ENCODE data around the gene PRKCI.
"Not testable (repeated sequence)": the region's sequence is repeated elsewhere in the genome, so short reads cannot be mapped to it uniquely, and the experiment has no call there.

PRKCI gene

GRCh38 chr3:170225166-170225565 is 2.9 kb downstream of the PRKCI start:
- no peak for DNase-seq

DNA sequence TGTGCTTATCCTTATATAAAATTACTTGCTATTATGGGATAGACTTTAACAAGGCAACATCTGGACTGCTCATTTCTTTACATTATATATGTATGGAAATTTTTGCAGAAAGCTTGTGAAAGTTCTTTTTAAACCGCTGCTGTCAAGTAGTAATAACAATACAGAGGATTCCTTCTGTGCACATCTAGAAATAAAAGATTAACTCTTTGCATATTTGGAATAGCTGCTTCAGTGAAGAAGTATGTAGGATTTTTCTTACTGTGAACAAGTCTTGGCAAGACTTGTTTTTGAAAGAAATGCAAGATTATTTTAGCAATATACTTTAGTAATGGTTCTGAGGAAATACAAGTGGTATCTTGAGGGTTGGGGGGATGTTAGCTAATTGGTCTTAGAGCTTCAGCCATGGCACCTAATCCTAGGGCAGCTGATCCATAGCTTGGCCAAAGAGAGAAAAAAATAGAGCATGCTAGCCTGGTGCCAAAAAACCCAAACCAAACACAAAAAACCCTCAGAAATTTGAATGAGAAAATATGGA is 4.3 kb downstream of the PRKCI start:
- DNase-seq, result no peak

- DNase-seq, result no peak
Measured at GRCh38 chr3:170228093-170228766, 6.0 kb downstream of the PRKCI start.

DNA sequence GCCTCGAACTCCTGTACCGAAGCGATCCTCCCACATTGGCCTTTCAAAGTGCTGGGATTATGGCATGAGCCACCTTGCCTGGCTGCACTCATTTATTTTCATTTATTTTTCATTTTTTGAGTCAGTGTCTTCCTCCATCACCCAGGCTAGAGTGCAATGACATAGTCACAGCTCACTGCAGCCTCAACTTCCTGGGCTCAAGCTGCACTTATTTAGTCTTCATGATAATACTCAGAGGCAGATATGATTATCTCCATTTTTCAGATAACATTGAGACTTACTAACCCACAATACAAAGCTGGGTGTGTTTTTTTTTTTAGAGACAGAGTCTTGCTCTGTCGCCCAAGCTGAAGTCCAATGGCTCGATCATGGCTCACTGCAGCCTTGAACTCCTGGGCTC is 10.0 kb downstream of the PRKCI start:
- no peak for DNase-seq

DNA sequence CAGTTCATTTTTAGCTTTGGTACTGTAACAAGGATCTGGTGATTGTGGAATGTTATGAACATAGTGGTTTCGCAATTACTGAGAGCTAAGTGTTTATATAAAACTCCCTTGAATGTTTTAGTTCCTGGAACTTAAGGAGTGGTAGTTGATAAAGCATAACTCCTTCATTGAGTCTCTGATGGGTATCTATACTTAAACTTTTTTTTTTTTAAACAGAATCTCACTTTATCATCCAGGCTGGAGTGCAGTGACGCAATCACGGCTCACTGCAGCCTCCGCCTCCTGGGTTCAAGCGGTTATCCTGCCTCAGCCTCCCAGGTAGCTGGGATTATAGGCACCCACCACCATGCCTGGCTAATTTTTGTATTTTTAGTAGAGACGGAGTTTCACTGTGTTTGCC is 11.3 kb downstream of the PRKCI start:
- no peak for DNase-seq

- DNase-seq, result no peak
Measured at GRCh38 chr3:170240142-170240541, 17.9 kb downstream of the PRKCI start.

GRCh38 chr3:170240671-170241070 is 18.4 kb downstream of the PRKCI start:
- no peak for DNase-seq

DNA sequence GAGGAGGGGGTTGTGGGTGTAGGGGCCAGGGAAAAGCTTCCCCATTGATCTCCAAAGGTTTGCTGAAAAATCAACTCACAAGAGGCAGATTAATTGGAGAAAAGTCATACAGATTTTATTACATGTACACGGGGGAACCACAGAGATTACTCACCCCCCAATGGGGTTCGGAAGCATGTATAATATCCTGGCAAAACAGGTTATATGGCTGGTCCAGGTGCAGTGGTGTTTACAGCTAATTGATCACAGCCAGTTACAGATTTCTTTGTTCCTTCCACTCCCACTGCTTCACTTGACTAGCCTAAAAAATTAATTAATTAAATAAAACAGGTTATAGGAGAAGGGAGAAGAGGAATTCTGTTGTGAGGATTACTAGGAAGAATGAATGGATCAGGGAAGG is 22.4 kb downstream of the PRKCI start:
- DNase-seq, result no peak

- no peak for DNase-seq
Measured at GRCh38 chr3:170247875-170248274, 25.7 kb downstream of the PRKCI start.

DNA sequence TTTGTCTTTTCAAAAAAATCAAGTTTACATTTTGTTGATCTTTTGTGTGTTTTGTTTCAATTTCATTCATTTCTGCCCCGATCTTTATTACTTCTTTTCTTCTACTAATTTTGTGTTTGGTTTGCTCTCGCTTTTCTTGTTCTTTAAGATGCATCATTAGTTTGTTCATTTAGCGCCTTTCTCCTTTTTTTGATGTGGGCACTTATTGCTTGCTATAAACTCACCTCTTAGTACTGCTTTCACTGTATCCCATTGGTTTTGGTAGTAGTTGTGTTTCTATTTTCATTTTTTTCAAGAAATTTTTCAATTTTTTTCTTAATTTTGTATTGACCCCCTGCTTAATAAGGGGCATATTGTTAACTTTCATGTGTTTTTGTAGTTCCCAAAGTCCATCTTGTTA is 34.4 kb downstream of the PRKCI start:
- DNase-seq, result no peak

DNA sequence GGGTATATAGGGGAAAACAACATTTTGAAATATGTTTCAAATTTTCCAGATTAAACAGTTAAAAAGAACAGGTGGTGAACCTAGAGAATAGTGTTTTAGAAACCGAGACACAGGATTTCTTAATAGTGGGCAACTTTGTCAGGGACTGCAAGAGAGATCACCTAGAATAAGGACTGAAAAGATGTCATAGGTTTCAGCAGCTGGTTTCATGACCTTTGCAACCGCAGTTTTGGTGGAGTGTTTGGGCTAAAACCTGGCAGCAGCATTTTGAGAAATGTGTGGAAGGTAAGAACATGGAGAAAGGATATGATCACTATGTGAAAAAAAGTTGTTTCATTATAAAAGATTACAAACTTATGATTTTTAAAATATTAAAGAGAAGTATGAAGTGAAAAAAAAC is 34.9 kb downstream of the PRKCI start:
- no peak for DNase-seq

DNA sequence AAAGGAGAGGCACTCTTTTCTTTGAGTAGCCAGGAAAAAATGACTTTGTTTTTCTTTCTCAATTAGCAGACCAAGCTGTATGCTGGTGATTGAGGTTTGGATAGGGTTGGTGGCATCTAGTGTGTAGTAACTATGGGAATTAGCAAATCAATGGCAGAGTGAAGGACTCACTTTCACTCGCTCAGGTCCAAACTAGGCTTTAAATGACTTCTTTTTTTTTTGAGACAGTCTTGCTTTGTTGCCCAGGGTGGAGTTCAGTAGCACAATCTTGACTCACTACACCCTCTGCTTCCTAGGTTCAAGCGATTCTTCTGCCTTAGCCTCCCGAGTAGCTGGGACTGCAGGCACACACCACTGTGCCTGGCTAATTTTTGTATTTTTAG is 35.9 kb downstream of the PRKCI start:
- DNase-seq, result no peak

- no peak for DNase-seq
Measured at GRCh38 chr3:170259907-170260306, 37.7 kb downstream of the PRKCI start.

- no peak for DNase-seq
Measured at GRCh38 chr3:170267793-170268192, 45.6 kb downstream of the PRKCI start.

DNA sequence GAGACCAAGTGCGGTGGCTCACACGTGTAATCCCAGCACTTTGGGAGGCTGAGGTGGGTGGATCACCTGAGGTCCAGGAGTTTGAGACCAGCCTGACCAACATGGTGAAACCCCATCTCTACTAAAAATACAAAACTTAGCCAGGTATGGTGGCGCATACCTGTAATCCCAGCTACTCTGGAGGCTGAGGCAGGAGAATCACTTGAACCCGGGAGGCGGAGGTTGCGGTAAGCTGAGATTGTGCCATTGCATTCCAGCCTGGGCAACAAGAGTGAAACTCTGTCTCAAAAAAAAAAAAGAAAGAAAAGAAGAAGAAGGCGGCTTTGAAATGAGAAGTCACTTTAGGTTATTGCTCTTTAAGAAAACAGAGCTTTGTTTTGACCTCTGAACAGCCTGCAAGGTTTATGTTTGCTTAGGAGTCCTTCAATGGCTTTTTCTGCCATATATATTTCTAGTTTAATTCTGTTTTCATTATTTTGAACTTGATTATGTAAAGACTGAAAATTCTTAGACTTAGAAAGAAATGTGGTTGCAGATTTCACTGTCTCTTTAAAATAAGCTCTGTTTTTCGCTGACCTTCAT is 47.5 kb downstream of the PRKCI start:
- not testable (repeated sequence) for DNase-seq

DNA sequence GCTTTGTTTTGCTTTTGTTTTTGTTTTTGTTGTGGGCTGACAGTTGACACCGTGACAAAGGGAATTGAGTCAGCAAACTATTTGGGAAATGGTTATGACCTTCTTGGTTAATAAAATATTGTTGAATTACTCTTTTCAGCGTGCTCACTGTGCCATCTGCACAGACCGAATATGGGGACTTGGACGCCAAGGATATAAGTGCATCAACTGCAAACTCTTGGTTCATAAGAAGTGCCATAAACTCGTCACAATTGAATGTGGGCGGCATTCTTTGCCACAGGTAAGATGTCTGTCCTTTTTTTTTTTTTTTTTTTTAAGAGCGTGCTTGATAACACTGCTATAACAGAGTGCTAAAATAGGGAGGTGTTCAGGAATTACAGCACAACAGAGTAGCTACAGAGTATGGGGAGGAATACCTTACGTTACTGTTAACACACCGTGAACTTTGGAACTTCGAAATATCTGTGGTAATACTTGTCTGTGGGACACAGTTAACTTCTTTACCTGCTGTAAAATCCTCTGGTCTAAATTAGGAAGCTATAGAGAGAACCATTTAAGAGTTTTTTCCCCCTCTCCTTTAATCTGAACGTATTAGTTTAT is 48.2 kb downstream of the PRKCI start:
- no peak for DNase-seq

DNA sequence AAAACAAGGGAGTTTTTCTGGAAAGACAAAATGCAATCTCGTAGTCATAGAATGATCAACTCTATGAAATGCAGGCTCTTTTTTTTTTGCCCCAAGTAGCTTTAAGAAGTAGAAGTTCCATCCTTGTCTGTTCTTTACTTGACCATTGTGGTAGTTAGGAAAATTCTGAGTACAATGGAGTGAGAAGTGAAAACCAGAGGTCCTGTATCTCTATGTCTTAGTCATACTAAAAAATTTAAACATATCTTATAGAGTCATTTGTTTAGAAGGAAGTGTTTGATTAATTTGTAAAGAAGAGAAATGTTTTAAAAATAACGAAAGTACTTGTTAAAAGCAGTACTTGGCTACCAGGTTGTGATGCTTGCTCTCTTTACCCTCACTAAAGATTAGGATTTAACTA is 52.4 kb downstream of the PRKCI start:
- DNase-seq, result no peak

DNA sequence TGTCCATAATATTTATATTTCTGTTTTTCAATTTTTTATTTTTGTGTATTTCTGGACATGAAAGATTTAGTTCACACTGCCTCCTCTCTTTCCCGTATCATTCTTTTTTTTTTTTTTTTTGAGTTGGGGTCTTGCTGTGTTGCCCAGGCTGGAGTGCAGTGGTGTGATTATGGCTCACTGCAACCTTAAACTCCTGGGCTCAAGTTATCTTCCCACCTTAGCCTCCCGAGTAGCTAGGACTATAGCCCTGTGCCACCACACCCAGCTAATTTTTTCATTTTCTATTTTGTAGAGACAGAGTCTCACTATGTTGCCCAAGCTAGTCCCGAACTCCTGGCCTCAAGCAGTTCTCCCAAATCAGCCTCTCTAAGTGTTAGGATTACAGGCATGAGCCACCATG is 53.6 kb downstream of the PRKCI start:
- no peak for DNase-seq

GRCh38 chr3:170277311-170277710 is 55.1 kb downstream of the PRKCI start:
- not testable (repeated sequence) for DNase-seq

DNA sequence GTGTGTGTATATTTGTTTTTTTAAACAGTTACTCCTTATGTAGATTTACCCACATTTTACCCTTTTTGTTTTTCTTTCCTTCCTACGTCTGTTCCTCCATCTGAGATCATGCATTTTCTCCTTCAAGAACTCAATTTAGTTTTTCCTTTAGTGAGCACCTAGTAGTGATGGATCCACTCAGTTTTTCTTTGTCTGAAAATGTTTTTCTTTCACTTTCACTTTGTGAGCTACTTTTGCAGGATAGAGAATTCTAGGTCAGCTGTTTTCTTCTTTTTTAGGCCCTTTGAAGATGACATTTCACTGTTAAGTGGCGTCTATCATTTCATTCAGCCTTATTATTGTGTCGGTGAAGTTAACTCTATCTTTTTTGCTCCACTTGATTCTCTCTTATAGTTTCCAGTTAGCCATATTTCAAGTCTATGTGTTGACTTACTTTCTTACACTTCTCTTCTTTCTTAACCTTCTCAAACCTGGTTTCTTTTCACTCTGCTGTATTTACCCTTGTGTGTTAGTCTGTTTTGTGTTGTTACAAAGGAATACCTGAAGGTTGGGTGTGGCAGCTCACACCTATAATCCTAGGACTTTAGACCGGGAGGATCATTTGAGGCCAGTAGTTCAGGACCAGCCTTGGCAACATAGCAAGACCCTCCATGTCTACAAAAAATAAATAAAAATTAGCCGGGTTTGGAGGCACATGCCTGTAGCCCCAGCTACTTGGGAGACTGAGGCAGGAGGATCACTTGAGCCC is 55.8 kb downstream of the PRKCI start:
- no peak for DNase-seq

DNA sequence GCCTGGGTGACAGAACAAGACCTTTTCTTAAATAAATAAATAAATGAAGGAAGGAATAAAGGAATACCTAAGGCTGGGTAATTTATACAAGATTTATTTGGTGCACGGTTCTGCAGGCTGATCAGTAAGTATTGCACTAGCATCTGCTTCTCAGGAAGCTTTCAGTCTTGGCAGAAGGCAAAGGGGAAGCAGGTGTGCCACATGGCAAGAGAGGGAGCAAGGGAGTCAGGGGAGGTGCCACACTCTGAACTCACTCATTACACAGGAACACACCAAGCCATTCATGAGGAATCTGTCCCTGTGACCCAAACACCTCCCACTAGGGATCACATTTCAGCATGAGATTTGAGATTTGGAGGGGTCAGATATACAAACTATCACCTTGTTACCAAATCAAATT is 56.4 kb downstream of the PRKCI start:
- no peak for DNase-seq

GRCh38 chr3:170290194-170290593 is 68.0 kb downstream of the PRKCI start:
- no peak for DNase-seq

- no peak for DNase-seq
Measured at GRCh38 chr3:170295586-170295985, 73.4 kb downstream of the PRKCI start.

DNA sequence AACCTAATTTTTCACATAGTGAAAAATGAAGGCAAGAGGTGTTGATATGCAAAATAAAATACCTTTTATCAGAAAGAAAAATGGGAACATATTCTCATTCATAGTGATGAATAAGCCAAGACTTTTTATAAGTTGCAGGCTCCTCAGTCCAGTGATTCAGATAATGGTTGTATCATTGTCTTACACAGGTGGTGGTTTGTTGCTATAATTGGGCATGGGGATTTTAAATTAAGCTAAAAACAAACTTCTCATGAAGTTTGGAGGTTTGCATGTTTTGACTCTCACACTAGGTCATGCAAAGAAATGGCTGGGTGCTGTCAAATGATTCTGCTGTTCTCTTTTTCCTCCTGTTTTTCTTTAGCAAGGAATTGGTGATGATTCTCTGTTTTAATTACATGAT is 74.5 kb downstream of the PRKCI start:
- DNase-seq, result no peak

All from CD4-positive, alpha-beta T cell treated with Interleukin-17A for 4 hours (primary cell).